Mammary epithelial cell (primary cell): ENCODE measurements around the gene FAF2.

Experiments
- EZH2 ChIP-seq: IDR thresholded peaks from 2 replicates; pipeline ENCODE4 v1.6.1; 2012; ENCODE audit warnings: low read length, inconsistent platforms, borderline replicate concordance
- TF ChIP-seq, protein P1 (sequence below), 2 donors: IDR thresholded peaks in 1 of 2; conservative IDR thresholded peaks in 1 of 2; 2 replicates each; pipeline ENCODE4 v1.5.1; 2011 to 2012; ENCODE audit warnings: inconsistent platforms in 2 of 2, low read length in 2 of 2, mild to moderate bottlenecking in 2 of 2, control low read depth in 1 of 2, low read depth in 1 of 2; ENCODE audit not compliant: insufficient read depth in 1 of 2; ENCODE audit errors: extremely low read depth in 1 of 2

DNA sequence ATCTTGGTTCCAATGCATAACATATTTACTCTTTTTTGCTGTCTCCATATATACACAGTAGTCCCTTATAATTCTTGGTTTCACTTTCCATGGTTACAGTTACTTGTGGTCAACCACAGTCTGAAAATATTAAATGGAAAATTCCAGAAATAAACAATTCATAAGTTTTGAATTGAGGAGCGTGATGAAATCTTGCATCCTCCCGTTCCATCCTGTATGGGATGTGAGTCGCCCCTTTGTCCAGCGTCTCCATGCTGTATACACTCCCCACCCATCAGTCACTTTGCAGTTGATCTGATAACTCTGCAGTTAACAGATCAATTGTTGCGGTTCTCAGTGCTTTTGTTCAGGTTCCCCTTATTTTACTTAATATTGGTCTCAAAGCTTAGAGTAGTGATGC lies 11.5 kb upstream of the FAF2 start:
- TF ChIP-seq, protein P1, sequence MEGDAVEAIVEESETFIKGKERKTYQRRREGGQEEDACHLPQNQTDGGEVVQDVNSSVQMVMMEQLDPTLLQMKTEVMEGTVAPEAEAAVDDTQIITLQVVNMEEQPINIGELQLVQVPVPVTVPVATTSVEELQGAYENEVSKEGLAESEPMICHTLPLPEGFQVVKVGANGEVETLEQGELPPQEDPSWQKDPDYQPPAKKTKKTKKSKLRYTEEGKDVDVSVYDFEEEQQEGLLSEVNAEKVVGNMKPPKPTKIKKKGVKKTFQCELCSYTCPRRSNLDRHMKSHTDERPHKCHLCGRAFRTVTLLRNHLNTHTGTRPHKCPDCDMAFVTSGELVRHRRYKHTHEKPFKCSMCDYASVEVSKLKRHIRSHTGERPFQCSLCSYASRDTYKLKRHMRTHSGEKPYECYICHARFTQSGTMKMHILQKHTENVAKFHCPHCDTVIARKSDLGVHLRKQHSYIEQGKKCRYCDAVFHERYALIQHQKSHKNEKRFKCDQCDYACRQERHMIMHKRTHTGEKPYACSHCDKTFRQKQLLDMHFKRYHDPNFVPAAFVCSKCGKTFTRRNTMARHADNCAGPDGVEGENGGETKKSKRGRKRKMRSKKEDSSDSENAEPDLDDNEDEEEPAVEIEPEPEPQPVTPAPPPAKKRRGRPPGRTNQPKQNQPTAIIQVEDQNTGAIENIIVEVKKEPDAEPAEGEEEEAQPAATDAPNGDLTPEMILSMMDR (conservative IDR thresholded peaks at IDR 0.05 in 1 of 2, IDR thresholded peaks at IDR 0.05 in 1 of 2; ENCODE audit: extremely low read depth in 1 of 2, insufficient read depth in 1 of 2, low read depth in 1 of 2, low read length in 2 of 2) = no peak
- TF ChIP-seq EZH2 = no peak
